ENCODE measurements around the gene ZNF224.
A peak's percentile ranks its signal among the peaks of the same experiment; 100 is the strongest.

The ZNF224 gene

DNA sequence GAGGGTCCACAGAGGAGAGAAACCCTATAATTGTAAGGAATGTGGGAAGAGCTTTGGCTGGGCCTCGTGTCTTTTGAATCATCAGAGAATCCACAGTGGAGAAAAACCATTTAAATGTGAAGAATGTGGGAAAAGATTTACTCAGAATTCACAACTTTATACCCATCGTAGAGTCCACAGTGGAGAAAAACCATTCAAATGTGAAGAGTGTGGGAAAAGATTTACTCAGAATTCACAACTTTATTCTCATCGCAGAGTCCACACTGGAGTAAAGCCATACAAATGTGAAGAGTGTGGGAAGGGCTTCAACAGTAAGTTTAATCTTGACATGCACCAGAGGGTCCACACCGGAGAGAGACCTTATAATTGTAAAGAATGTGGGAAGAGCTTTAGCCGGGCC lies 37.8 kb downstream of the ZNF224 start:
- no peak for DNase-seq (ENCODE audit: low read depth)

DNA sequence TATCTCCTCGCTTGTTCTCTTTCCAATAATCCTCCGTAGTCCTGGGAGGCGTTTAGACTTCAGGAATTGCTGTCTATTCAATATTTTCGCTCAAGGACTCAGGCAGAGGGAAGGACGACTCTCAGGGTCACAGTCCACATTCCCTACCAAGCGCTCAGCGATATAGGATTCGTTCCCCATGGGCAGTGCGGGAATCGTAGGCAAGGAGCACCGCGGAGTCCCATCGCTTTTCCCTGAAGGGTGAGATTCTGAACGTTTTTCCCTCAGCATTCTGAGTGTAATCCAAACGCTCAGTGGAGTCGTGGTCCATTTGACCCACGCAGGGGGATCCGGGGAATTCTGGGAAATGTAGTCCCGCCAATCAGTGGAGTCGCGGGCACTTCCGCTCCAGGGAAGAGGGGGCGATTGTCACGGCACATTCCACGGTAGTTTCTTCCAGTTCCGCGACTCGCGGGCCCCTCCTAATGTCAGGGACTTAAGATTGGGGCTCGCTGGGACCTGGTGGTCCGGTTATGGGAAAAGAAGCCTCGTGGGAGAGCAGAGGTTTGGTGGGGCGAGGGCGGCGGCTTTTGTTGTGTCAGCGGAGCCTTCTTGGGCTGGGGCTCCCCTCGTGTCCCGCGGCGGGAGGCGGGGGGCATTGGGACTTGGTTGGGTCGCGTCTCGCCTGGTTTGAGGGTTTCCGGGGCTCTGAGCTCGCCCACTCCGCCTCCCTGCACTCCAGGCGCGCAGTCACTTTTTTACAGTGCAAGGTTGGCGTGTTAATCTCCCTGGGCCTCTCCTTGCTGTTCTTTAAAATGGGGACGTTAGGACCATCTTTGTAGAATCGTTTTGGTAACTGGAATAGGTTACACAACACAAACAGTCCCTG lies 47.3 kb downstream of the ZNF224 start, which contains the start of gene ZNF234:
Gene ZNF234 (plus strand): TSS at position 364 of the 868 bp plus-strand sequence. CDS start 3,079 bp downstream, outside the sequence.
- peak; percentile 36 for DNase-seq (ENCODE audit: low read depth)

DNA sequence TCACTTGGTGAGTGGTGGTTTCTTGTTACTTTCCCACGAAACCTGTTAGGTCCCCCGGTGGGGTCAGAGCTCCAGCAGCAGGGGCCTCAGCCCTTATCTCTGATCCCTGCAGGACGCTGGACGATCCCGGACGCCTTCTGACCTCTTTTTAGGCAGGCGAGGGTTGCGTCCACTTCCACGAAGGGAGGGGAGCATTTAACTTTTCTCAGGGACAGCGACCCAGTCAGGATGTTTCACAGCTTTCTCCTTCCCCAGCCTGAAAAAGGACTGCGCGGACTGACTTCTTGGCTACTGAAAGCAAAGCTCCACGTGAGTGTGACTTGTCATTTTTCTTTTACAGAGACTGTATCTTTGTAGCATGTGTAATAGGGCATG lies 47.9 kb downstream of the ZNF224 start:
- no peak for DNase-seq (ENCODE audit: low read depth)

DNA sequence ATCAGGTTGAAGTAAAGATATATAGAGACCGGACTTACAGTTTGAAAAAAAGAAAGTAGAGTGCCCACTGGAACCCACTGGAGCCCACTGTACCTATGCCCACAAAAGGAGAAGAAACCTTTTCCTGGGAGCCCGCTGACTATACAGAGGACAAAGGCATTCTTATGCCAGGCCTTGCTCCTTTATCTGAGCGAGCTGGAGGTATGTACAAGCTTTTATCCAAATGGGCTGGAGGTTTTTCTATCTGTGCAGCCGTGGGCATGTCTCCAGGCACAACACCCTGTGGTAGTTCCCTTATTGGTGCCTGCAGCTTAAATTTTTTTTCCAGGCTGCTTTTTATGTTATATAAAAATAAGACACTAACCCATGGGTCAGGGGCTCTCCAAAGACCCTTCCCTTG lies 55.6 kb downstream of the ZNF224 start:
- DNase-seq (ENCODE audit: low read depth), result no peak

DNA sequence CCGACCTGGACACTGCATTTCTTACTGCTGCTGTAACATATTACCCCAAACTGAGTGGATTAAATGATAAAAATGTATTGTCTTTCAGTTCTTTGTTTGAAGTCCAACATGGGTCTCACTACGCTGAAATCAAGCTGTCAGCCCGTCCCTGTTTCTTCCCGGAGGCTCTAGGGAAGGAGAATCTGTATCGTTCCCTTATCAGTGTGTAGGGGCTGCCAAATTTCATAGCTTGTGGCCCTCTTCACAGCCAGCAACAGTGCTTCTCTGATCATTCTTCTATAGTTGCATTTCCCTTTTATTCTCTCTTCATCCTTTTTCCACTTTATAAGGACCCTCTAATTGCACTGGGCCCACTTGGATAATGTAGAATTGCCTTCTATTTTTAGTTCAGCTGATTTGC lies 57.3 kb downstream of the ZNF224 start:
- DNase-seq (ENCODE audit: low read depth), result no peak

DNA sequence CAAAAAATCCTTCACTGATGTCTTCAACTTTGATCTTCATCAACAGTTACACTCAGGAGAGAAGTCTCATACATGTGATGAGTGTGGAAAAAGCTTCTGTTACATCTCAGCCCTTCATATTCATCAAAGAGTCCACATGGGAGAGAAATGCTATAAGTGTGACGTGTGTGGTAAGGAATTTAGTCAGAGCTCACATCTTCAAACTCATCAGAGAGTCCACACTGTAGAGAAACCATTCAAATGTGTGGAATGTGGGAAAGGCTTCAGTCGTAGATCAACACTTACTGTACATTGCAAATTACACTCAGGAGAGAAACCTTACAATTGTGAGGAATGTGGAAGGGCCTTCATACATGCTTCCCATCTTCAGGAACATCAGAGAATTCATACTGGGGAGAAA lies 62.3 kb downstream of the ZNF224 start:
- DNase-seq (ENCODE audit: low read depth), result no peak

Measured in stimulated activated CD8-positive, alpha-beta memory T cell treated with anti-CD3 and anti-CD28 coated beads, Interleukin-7, amount 100 ng/mL, for 24 hours (primary cell).